Measurements from ENCODE around the gene C4orf50.

- no peak for TF ChIP-seq POLR2A (IDR thresholded peaks at IDR 0.05)
- no peak for TF ChIP-seq POLR2AphosphoS5 (IDR thresholded peaks at IDR 0.05)
Measured at GRCh38 chr4:6008092-6008551, 10.1 kb downstream of the C4orf50 start.

Data from suprapubic skin (tissue), 4 donors.